Kidney (tissue), 14 donors: ENCODE results near the gene SPG7. TPM values are rescaled to one million over a fixed set of nuclear protein-coding genes. Genes with fewer than 3 reads are reported as not detected.
A peak's percentile ranks its signal among the peaks of the same experiment; 100 is the strongest.

ENCODE experiments used
- DNase-seq, 5 donors: peaks; one replicate each; pipeline ENCODE4 v3.0.0-alpha.2; 2013 to 2020
- FAIRE-seq: peaks from 2 replicates; lab custom pipeline; 2012; peaks lifted over from hg19 to GRCh38; lab: Jason Lieb, UNC
- H3K27ac ChIP-seq, 2 donors: one replicate each; pipeline ENCODE4 v1.7.0; 2013; ENCODE audit warnings: low read depth in 2 of 2, low read length in 2 of 2, inconsistent platforms in 1 of 2
- H3K27me3 ChIP-seq: one replicate; pipeline ENCODE4 v1.7.1; 2013; ENCODE audit warnings: low read length, inconsistent platforms; ENCODE audit not compliant: control insufficient read depth, insufficient read depth
- H3K36me3 ChIP-seq, 3 donors: one replicate each; pipeline versions ENCODE4 v1.7.0 to v1.7.1; 2013; ENCODE audit warnings: low read length in 3 of 3, control low read depth in 1 of 3, inconsistent platforms in 1 of 3; ENCODE audit not compliant: insufficient read depth in 3 of 3, control insufficient read depth in 2 of 3
- H3K4me1 ChIP-seq, 3 donors: one replicate each; pipeline versions ENCODE4 v1.7.0 to v1.7.1; 2013; ENCODE audit warnings: low read length in 3 of 3, inconsistent platforms in 1 of 3, low read depth in 1 of 3; ENCODE audit not compliant: control insufficient read depth in 2 of 3, insufficient read depth in 2 of 3
- H3K4me3 ChIP-seq, 3 donors: one replicate each; pipeline versions ENCODE4 v1.7.0 to v1.8.1; 2013; ENCODE audit warnings: low read length in 3 of 3, control low read depth in 1 of 3, inconsistent platforms in 1 of 3
- H3K9ac ChIP-seq, 3 donors: one replicate each; pipeline versions ENCODE4 v1.7.0 to v1.7.1; 2013; ENCODE audit warnings: low read length in 3 of 3, control low read depth in 1 of 3, inconsistent platforms in 1 of 3
- H3K9me3 ChIP-seq, 3 donors: one replicate each; pipeline versions ENCODE4 v1.7.0 to v1.7.1; 2013; ENCODE audit warnings: low read length in 3 of 3, control low read depth in 1 of 3, inconsistent platforms in 1 of 3; ENCODE audit not compliant: control insufficient read depth in 2 of 3, insufficient read depth in 1 of 3
- CTCF ChIP-seq: IDR thresholded peaks from 3 replicates; pipeline ENCODE4 v1.5.1; 2012; ENCODE audit warnings: mild to moderate bottlenecking, moderate library complexity, borderline replicate concordance; ENCODE audit not compliant: insufficient read depth; ENCODE audit errors: extremely low read depth
- intact Hi-C: fragments of 100-400 bp; cut with DNase I; formaldehyde crosslinking; loops from one replicate; pipeline ENCODE4 v1.11.1; 2022
- polyA plus RNA-seq: library from polyadenylated mRNA; stranded (reverse); fragments of 350-450 nt; fragmentation: Illumina TruSeq; extraction: RNeasy Lipid Tissue Mini Kit (QIAGEN cat#74804); gene quantifications from one replicate; pipeline ENCODE4 v1.2.3, GENCODE V29; 2014; ENCODE audit warnings: low read depth, low replicate concordance; ENCODE audit not compliant: insufficient read depth
- total RNA-seq: library from RNA; stranded (reverse); fragmentation: NEBNext Ultra II Directional; extraction: Animal tissue kit (Norgen Biotek cat#: 25700); gene quantifications from one replicate; pipeline ENCODE4 v1.2.1, GENCODE V29; 2021
- donor health status: control.
- donor health status: control.
- donor health status: control.
- donor health status: control.
- donor health status: control.
- donor health status: DM: yes; HTN: yes; CAD: no.
- donor health status: Normal renal cell carcinoma (clear cell type).

The SPG7 gene
- total and polyA plus RNA-seq, 2 donors from 2014 or later, result 71.0 to 108 TPM

- Histone ChIP-seq H3K27me3 (no peaks in the 10 kb centered on the region), H3K9me3 (no peaks in the 10 kb centered on the region), H3K27ac (no peak overlapping the region), H3K4me1 (peaks cover 0 to 10% (median 8%) of the 10 kb centered on the region in 3 donors), H3K9ac (no peak overlapping the region), H3K4me3 (no peak overlapping the region), H3K36me3 (no peaks in the 10 kb centered on the region)
- TF ChIP-seq CTCF, result no peak
- no peak for FAIRE-seq
- intact Hi-C loops, result loop anchor here (10.0 kb wide), 1 partner anchor 73 kb away; no protein-coding TSS in a partner anchor
- peak in 1 of 5 donors; percentile 72 for DNase-seq
Observed at GRCh38 chr16:89571636-89572035, 63.4 kb downstream of the SPG7 start.

GRCh38 chr16:89572073-89572484 lies 63.9 kb downstream of the SPG7 start:
- Histone ChIP-seq H3K36me3 (no peaks in the 10 kb centered on the region), H3K27me3 (no peaks in the 10 kb centered on the region), H3K9ac (no peak overlapping the region), H3K4me3 (no peak overlapping the region), H3K9me3 (no peaks in the 10 kb centered on the region), H3K4me1 (peaks cover 0 to 10% (median 8%) of the 10 kb centered on the region in 3 donors), H3K27ac (no peak overlapping the region)
- FAIRE-seq (no peak), DNase-seq (peak in 3 of 5 donors; percentile 48 to 62 (median 53))
- intact Hi-C loops, result loop anchor here (10.0 kb wide), 1 partner anchor 73 kb away; no protein-coding TSS in a partner anchor
- no peak for TF ChIP-seq CTCF

GRCh38 chr16:89572485-89573205 lies 64.4 kb downstream of the SPG7 start:
- no peak overlapping the region for H3K9ac ChIP-seq
- no peaks in the 10 kb centered on the region for H3K9me3 ChIP-seq
- H3K4me3 ChIP-seq, result no peak overlapping the region
- peaks cover 0 to 10% (median 8%) of the 10 kb centered on the region in 3 donors for H3K4me1 ChIP-seq
- no peaks in the 10 kb centered on the region for H3K27me3 ChIP-seq
- H3K36me3 ChIP-seq, result no peaks in the 10 kb centered on the region
- no peak for FAIRE-seq
- H3K27ac ChIP-seq, result no peak overlapping the region
- intact Hi-C loops, result loop anchor here (10.0 kb wide), 1 partner anchor 72 kb away; no protein-coding TSS in a partner anchor
- DNase-seq, result peak in 3 of 5 donors; percentile 22 to 35 (median 30)
- no peak for TF ChIP-seq CTCF
